Neural cell (in vitro differentiated cells): ENCODE measurements around the gene CES4A.

Source experiments
- CTCF ChIP-seq: fragments of 450-650 bp; IDR thresholded peaks from 2 replicates; pipeline ENCODE4 v1.5.1; 2014; ENCODE audit warnings: antibody characterized with exemption, mild to moderate bottlenecking, moderate library complexity; ENCODE audit not compliant: poor library complexity, severe bottlenecking
- EP300 ChIP-seq: fragments of 450-650 bp; conservative IDR thresholded peaks from 2 replicates; pipeline ENCODE4 v1.6.1; 2014; ENCODE audit warnings: antibody characterized with exemption, mild to moderate bottlenecking, moderate library complexity; ENCODE audit not compliant: poor library complexity, severe bottlenecking
- EZH2 ChIP-seq: fragments of 200-600, 300-800 bp; shearing (Covaris generic), sonication (generic); IDR thresholded peaks from 2 replicates; pipeline ENCODE4 v1.6.1; 2014; ENCODE audit warnings: antibody characterized with exemption, low read length, borderline replicate concordance, mild to moderate bottlenecking; ENCODE audit not compliant: insufficient read depth, poor library complexity, severe bottlenecking
- MXI1 ChIP-seq: fragments of 450-650 bp; conservative IDR thresholded peaks from 2 replicates; pipeline ENCODE4 v1.6.1; 2014; ENCODE audit warnings: antibody characterized with exemption, mild to moderate bottlenecking; ENCODE audit not compliant: poor library complexity, severe bottlenecking
- RAD21 ChIP-seq: fragments of 450-650 bp; conservative IDR thresholded peaks from 2 replicates; pipeline ENCODE4 v1.6.1; 2014; ENCODE audit warnings: antibody characterized with exemption, mild to moderate bottlenecking, moderate library complexity
- REST ChIP-seq: IDR thresholded peaks from 2 replicates; pipeline ENCODE4 v1.6.1; 2012; ENCODE audit warnings: borderline replicate concordance
- SMC3 ChIP-seq: fragments of 450-650 bp; conservative IDR thresholded peaks from 2 replicates; pipeline ENCODE4 v1.6.1; 2014; ENCODE audit warnings: antibody characterized with exemption, mild to moderate bottlenecking, moderate library complexity; ENCODE audit not compliant: poor library complexity

GRCh38 chr16:66977341-66978113, 10.9 kb upstream of the CES4A start:
- TF ChIP-seq CTCF = peak; percentile 69
- TF ChIP-seq EZH2 = no peak
- TF ChIP-seq RAD21 = peak; percentile 74
- no peak for TF ChIP-seq REST
- no peak for TF ChIP-seq MXI1
- TF ChIP-seq SMC3 = peak; percentile 76
- TF ChIP-seq EP300 = no peak
